Loucy (cell line): ENCODE measurements around the gene FAM83F.

Experiments used
- H2AFZ ChIP-seq: fragments of 200-600 bp; sonication (generic); 2 replicates; pipeline ENCODE4 v1.6.0; 2016; ENCODE audit warnings: antibody characterized with exemption, mild to moderate bottlenecking, low read length, moderate library complexity
- H3F3A ChIP-seq: fragments of 200-600 bp; 2 replicates; pipeline ENCODE4 v1.6.0; 2016; ENCODE audit warnings: antibody characterized with exemption, low read depth, mild to moderate bottlenecking
- H3K27me3 ChIP-seq: fragments of 200-600 bp; sonication (generic); 2 replicates; pipeline ENCODE4 v1.6.1; 2014; ENCODE audit warnings: low read length, mild to moderate bottlenecking; ENCODE audit not compliant: insufficient read depth, poor library complexity, severe bottlenecking
- H3K36me3 ChIP-seq: fragments of 200-600 bp; sonication (generic); 2 replicates; pipeline ENCODE4 v1.6.1; 2016; ENCODE audit warnings: low read length; ENCODE audit not compliant: insufficient read depth
- H3K4me1 ChIP-seq: fragments of 200-600 bp; sonication (generic); 2 replicates; pipeline ENCODE4 v1.5.1; 2014; ENCODE audit warnings: low read length, mild to moderate bottlenecking; ENCODE audit not compliant: insufficient read depth, poor library complexity, severe bottlenecking
- H3K4me2 ChIP-seq: fragments of 200-600 bp; sonication (generic); 2 replicates; pipeline ENCODE4 v1.6.0; 2014; ENCODE audit warnings: antibody characterized with exemption, low read length, low read depth, mild to moderate bottlenecking; ENCODE audit not compliant: poor library complexity, severe bottlenecking
- H3K4me3 ChIP-seq: fragments of 200-600 bp; sonication (generic); 2 replicates; pipeline ENCODE4 v1.5.1; 2014; ENCODE audit warnings: low read length, mild to moderate bottlenecking, mixed read lengths; ENCODE audit not compliant: poor library complexity, severe bottlenecking
- H3K79me2 ChIP-seq: fragments of 200-600 bp; sonication (generic); 2 replicates; pipeline ENCODE4 v1.6.1; 2014; ENCODE audit warnings: low read length; ENCODE audit not compliant: insufficient read depth
- H3K9ac ChIP-seq: fragments of 200-600 bp; sonication (generic); 2 replicates; pipeline ENCODE4 v1.6.0; 2014; ENCODE audit warnings: mild to moderate bottlenecking, low read depth, low read length, moderate library complexity; ENCODE audit not compliant: poor library complexity, severe bottlenecking
- H3K9me2 ChIP-seq: fragments of 200-600 bp; sonication (generic); replicated peaks from 2 replicates; pipeline ENCODE4 v1.6.1; 2016; ENCODE audit warnings: low read depth, low read length, mixed read lengths
- H3K9me3 ChIP-seq: fragments of 200-600 bp; sonication (generic); 2 replicates; pipeline ENCODE4 v1.6.1; 2014; ENCODE audit warnings: mild to moderate bottlenecking, antibody characterized with exemption, low read length, low read depth; ENCODE audit not compliant: insufficient read depth
- H4K20me1 ChIP-seq: fragments of 200-600 bp; sonication (generic); 2 replicates; pipeline ENCODE4 v1.6.0; 2014; ENCODE audit warnings: antibody characterized with exemption, low read length, mild to moderate bottlenecking; ENCODE audit not compliant: insufficient read depth, poor library complexity, severe bottlenecking
- EZH2phosphoT487 ChIP-seq: fragments of 200-600 bp; IDR thresholded peaks from 2 replicates; pipeline ENCODE4 v1.6.1; 2018; ENCODE audit warnings: antibody characterized with exemption, mild to moderate bottlenecking, moderate library complexity, borderline replicate concordance
- TF ChIP-seq, protein P1 (sequence below): fragments of 200-600 bp; sonication (generic); conservative IDR thresholded peaks from 2 replicates; pipeline ENCODE4 v1.5.1; 2014; ENCODE audit warnings: mild to moderate bottlenecking, antibody characterized with exemption, low read length

FAM83F gene

DNA sequence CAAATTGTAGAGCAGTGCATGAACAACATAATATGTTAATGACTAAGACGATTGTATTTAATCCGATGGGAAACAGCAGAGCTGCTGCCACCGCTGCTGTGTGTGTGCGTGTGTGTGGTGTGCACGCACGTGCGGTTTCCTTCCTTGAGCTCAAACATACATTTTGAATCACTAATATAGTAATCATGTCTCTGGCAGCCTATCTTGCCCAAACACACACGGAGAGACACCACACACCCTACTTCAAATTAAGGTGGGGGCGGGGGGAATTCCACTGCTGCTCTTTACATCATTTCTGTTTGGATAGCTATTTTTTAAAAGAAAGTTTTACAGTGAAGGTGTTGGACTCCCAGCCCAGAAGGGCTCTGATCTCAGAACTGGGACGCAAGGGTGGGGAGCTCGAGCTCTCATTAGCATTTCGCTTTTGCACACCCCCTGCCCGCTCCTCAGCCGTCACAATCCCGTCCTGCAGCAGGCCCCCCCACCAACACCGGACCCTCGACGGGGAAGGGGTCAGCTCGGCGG is 651 bp upstream of the FAM83F start:
- Histone ChIP-seq H3K36me3 (no peaks in the 10 kb centered on the region), H3K27me3 (no peaks in the 10 kb centered on the region), H3F3A (no peaks in the 10 kb centered on the region), H4K20me1 (no peaks in the 10 kb centered on the region), H3K79me2 (no peaks in the 10 kb centered on the region), H3K9me2 (no peaks in the 10 kb centered on the region), H3K4me3 (no peak overlapping the region), H3K9ac (no peak overlapping the region), H3K9me3 (no peaks in the 10 kb centered on the region), H3K4me2 (no peak overlapping the region), H3K4me1 (peaks cover 6% of the 10 kb centered on the region), H2AFZ (no peak overlapping the region)
- TF ChIP-seq, protein P1, sequence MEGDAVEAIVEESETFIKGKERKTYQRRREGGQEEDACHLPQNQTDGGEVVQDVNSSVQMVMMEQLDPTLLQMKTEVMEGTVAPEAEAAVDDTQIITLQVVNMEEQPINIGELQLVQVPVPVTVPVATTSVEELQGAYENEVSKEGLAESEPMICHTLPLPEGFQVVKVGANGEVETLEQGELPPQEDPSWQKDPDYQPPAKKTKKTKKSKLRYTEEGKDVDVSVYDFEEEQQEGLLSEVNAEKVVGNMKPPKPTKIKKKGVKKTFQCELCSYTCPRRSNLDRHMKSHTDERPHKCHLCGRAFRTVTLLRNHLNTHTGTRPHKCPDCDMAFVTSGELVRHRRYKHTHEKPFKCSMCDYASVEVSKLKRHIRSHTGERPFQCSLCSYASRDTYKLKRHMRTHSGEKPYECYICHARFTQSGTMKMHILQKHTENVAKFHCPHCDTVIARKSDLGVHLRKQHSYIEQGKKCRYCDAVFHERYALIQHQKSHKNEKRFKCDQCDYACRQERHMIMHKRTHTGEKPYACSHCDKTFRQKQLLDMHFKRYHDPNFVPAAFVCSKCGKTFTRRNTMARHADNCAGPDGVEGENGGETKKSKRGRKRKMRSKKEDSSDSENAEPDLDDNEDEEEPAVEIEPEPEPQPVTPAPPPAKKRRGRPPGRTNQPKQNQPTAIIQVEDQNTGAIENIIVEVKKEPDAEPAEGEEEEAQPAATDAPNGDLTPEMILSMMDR = no peak
- no peak for TF ChIP-seq EZH2phosphoT487

DNA sequence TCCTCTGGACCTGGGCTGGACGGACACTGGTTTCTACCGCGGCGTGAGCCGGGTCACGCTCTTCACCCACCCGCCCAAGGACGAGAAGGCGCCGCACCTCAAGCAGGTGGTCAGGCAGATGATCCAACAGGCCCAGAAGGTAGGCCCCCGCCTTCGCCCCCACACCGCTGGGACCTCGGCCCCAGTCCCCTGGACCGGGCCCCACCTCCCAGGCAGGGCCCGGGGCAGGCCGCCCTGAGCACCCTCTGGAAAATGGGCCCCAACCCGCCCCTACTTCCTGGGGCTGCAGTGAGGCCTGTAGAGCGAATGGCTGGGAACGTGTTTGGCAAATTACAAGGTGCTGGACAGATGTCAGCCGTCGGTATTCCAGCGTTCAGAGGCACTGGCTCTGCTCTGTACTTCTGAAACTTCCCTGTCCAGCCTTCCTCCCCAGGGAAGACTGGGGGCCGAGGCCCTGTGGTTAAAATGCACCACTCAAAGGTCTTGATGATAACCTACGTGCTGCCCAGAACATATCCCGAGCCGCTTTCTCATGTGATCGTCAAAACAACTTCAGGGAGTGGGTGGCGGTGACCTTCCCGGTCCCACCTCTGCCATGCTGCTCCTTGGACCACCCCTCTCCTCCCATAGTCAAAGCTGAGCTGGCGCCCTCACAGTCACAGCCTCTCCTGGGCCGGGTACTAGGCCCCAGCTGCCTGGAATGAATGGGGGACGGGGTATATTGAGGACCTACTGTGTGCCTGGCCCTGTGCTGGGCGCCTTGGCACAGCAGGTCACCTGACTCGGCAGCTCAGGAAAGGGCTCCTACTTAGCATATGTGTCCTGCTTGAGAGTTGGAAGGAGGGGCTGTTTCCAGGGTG is 869 bp downstream of the FAM83F start:
- Histone ChIP-seq H2AFZ (no peak overlapping the region), H3K9me2 (no peaks in the 10 kb centered on the region), H3K79me2 (no peaks in the 10 kb centered on the region), H3K9me3 (no peaks in the 10 kb centered on the region), H3F3A (no peaks in the 10 kb centered on the region), H3K4me3 (no peak overlapping the region), H3K9ac (no peak overlapping the region), H4K20me1 (no peaks in the 10 kb centered on the region), H3K36me3 (no peaks in the 10 kb centered on the region), H3K4me1 (peaks cover 6% of the 10 kb centered on the region), H3K4me2 (no peak overlapping the region), H3K27me3 (no peaks in the 10 kb centered on the region)
- TF ChIP-seq, protein P1 = no peak
- no peak for TF ChIP-seq EZH2phosphoT487

- H3K4me1 ChIP-seq = peaks cover 6% of the 10 kb centered on the region
- H3K79me2 ChIP-seq = no peaks in the 10 kb centered on the region
- no peaks in the 10 kb centered on the region for H3F3A ChIP-seq
- no peaks in the 10 kb centered on the region for H3K36me3 ChIP-seq
- no peaks in the 10 kb centered on the region for H4K20me1 ChIP-seq
- H3K4me3 ChIP-seq = no peak overlapping the region
- H3K9me3 ChIP-seq = no peaks in the 10 kb centered on the region
- H3K9ac ChIP-seq = no peak overlapping the region
- TF ChIP-seq EZH2phosphoT487 = no peak
- TF ChIP-seq, protein P1 = no peak
- H3K27me3 ChIP-seq = no peaks in the 10 kb centered on the region
- H3K4me2 ChIP-seq = no peak overlapping the region
- H2AFZ ChIP-seq = no peak overlapping the region
- no peaks in the 10 kb centered on the region for H3K9me2 ChIP-seq
Measured at GRCh38 chr22:39996732-39997131, 2.0 kb downstream of the FAM83F start.
